ENCODE measurements around the gene ADARB2. TPM values are rescaled to one million over a fixed set of nuclear protein-coding genes. Genes with fewer than 3 reads are reported as not detected.

Gene ADARB2
- total and polyA plus RNA-seq, 2 experiments from 2014 or later, result 2.0 to 5.0 TPM

- peaks cover 7% of the 10 kb centered on the region; the same call in 2 of the 3 replicates for H3K4me1 Mint-ChIP-seq
- H3K4me3 Mint-ChIP-seq, result no peak overlapping the region
- H3K27ac ChIP-seq (ENCODE audit: low read depth), result no peak overlapping the region
- no peak overlapping the region for H2AFZ ChIP-seq
- no peaks in the 10 kb centered on the region; the same call in 2 of the 3 replicates for H3K9me3 Mint-ChIP-seq
- no peak overlapping the region for H3K4me3 ChIP-seq
- H3K27me3 ChIP-seq (ENCODE audit: insufficient read depth), result no peaks in the 10 kb centered on the region
- H3K4me1 ChIP-seq (ENCODE audit: insufficient read depth), result no peaks in the 10 kb centered on the region
- no peaks in the 10 kb centered on the region for H3K36me3 Mint-ChIP-seq (ENCODE audit: low read depth)
- DNase-seq (ENCODE audit: low spot score), result no peak
- H4K20me1 ChIP-seq (replicated peaks; ENCODE audit: insufficient read depth), result no peaks in the 10 kb centered on the region
- H3K4me2 ChIP-seq, result no peak overlapping the region
- H3K79me2 ChIP-seq (replicated peaks; ENCODE audit: insufficient read depth), result no peaks in the 10 kb centered on the region
- peaks cover 11% of the 10 kb centered on the region for H3K27me3 Mint-ChIP-seq (ENCODE audit: insufficient read depth, low read depth, poor library complexity)
- no peaks in the 10 kb centered on the region for H3K9me2 ChIP-seq (ENCODE audit: insufficient read depth)
- ATAC-seq, result peak; percentile 28
- no peaks in the 10 kb centered on the region for H3F3A ChIP-seq (replicated peaks; ENCODE audit: low read depth)
- H3K36me3 ChIP-seq (ENCODE audit: insufficient read depth), result no peaks in the 10 kb centered on the region
- H3K27ac Mint-ChIP-seq, result no peak overlapping the region
- TF ChIP-seq CREB1 (CRISPR knock-in tag; IDR thresholded peaks at IDR 0.05; ENCODE audit: low read depth), result no peak
These were observed 582.6 kb downstream of the ADARB2 start for GRCh38 chr10:1154531-1155295.

- peaks cover 11% of the 10 kb centered on the region for H3K27me3 Mint-ChIP-seq (ENCODE audit: insufficient read depth, low read depth, poor library complexity)
- Histone ChIP-seq H3K4me2 (no peak overlapping the region), H3K27me3 (ENCODE audit: insufficient read depth) (no peaks in the 10 kb centered on the region), H3K36me3 (ENCODE audit: insufficient read depth) (no peaks in the 10 kb centered on the region), H3K79me2 (replicated peaks; ENCODE audit: insufficient read depth) (no peaks in the 10 kb centered on the region), H3K27ac (ENCODE audit: low read depth) (no peak overlapping the region), H3F3A (replicated peaks; ENCODE audit: low read depth) (no peaks in the 10 kb centered on the region), H2AFZ (no peak overlapping the region), H3K9me2 (ENCODE audit: insufficient read depth) (no peaks in the 10 kb centered on the region), H3K4me3 (no peak overlapping the region), H3K4me1 (ENCODE audit: insufficient read depth) (no peaks in the 10 kb centered on the region), H4K20me1 (replicated peaks; ENCODE audit: insufficient read depth) (no peaks in the 10 kb centered on the region)
- H3K4me1 Mint-ChIP-seq, result peaks cover 7% of the 10 kb centered on the region; the same call in 2 of the 3 replicates
- no peak overlapping the region for H3K27ac Mint-ChIP-seq
- TF ChIP-seq ZNF114 (CRISPR knock-in tag; IDR thresholded peaks at IDR 0.05) (no peak), CTCF (conservative IDR thresholded peaks at IDR 0.05; ENCODE audit: low read depth in 2 of 2) (no peak), CREB1 (CRISPR knock-in tag; IDR thresholded peaks at IDR 0.05; ENCODE audit: low read depth) (no peak), ETS1 (IDR thresholded peaks at IDR 0.05) (no peak), STAT1 (IDR thresholded peaks at IDR 0.05; ENCODE audit: unreplicated experiment) (no peak), JUNB (IDR thresholded peaks at IDR 0.05; ENCODE audit: unreplicated experiment) (no peak), ZNF331 (CRISPR knock-in tag; IDR thresholded peaks at IDR 0.05; ENCODE audit: low read depth) (no peak), EZH2 (IDR thresholded peaks at IDR 0.05; ENCODE audit: low read depth, unreplicated experiment) (no peak), EZH2phosphoT487 (IDR thresholded peaks at IDR 0.05; ENCODE audit: unreplicated experiment) (no peak)
- TF ChIP-seq, protein P1, sequence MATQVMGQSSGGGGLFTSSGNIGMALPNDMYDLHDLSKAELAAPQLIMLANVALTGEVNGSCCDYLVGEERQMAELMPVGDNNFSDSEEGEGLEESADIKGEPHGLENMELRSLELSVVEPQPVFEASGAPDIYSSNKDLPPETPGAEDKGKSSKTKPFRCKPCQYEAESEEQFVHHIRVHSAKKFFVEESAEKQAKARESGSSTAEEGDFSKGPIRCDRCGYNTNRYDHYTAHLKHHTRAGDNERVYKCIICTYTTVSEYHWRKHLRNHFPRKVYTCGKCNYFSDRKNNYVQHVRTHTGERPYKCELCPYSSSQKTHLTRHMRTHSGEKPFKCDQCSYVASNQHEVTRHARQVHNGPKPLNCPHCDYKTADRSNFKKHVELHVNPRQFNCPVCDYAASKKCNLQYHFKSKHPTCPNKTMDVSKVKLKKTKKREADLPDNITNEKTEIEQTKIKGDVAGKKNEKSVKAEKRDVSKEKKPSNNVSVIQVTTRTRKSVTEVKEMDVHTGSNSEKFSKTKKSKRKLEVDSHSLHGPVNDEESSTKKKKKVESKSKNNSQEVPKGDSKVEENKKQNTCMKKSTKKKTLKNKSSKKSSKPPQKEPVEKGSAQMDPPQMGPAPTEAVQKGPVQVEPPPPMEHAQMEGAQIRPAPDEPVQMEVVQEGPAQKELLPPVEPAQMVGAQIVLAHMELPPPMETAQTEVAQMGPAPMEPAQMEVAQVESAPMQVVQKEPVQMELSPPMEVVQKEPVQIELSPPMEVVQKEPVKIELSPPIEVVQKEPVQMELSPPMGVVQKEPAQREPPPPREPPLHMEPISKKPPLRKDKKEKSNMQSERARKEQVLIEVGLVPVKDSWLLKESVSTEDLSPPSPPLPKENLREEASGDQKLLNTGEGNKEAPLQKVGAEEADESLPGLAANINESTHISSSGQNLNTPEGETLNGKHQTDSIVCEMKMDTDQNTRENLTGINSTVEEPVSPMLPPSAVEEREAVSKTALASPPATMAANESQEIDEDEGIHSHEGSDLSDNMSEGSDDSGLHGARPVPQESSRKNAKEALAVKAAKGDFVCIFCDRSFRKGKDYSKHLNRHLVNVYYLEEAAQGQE (IDR thresholded peaks at IDR 0.05; ENCODE audit: unreplicated experiment), result no peak
- ATAC-seq (peak; percentile 57), DNase-seq (ENCODE audit: low spot score) (no peak)
- no peak overlapping the region for H3K4me3 Mint-ChIP-seq
- H3K36me3 Mint-ChIP-seq (ENCODE audit: low read depth), result no peaks in the 10 kb centered on the region
- H3K9me3 Mint-ChIP-seq, result peaks cover under 1% of the 10 kb centered on the region; the same call in 2 of the 3 replicates
These were observed 583.4 kb downstream of the ADARB2 start for GRCh38 chr10:1153805-1154351.
